Gastroesophageal sphincter (tissue), 3 donors: ENCODE results near the gene PER2.

Experiments used
- POLR2AphosphoS5 ChIP-seq: sonication (generic); formaldehyde crosslinking; IDR thresholded peaks from one replicate; pipeline ENCODE4 v1.6.1; 2017; ENCODE audit warnings: antibody characterized with exemption
- TF ChIP-seq, protein P1 (sequence below), 4 experiments: fragments of 200-600 bp in 2 of 4; fragments of 450-650 bp in 2 of 4; sonication (generic) in 1 of 4; IDR thresholded peaks; one replicate each; pipeline ENCODE4 v1.5.1; 2017 to 2019; ENCODE audit warnings: antibody characterized with exemption in 4 of 4, mild to moderate bottlenecking in 2 of 4, moderate library complexity in 2 of 4

DNA sequence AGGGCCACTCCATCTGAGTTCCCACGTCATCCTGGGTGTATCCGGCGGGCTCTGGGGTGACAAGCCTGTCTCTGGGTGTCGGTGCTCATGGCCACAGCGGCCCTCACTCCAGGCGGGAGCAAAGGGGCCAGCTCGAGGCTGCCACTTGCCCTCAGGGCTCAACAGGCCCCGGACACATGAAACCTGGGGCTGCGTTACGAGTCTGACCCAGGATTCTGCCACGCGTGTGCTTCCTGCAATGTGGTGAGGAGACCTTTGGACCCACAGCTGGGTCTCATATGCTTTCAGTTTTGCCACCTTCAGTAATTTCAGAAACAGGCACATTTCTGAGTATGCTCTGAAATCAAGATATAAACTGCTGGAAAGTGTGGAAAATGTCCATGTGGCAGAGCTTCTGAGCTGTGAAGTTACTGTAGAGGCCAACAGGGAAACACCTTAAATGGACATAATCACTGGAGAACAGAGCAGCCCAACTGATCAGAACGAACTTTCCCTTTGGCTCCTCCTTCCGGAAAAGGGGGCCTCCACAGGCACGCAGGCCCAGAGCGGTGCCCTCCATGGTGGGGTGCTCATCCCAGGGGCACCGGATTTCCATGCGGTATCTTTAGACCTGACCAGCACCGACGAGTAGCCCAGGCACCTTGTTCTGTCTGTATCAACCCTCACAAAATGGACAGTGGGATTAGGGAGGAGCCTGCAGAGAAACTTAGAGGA is 14.1 kb downstream of the PER2 start:
- TF ChIP-seq, protein P1, sequence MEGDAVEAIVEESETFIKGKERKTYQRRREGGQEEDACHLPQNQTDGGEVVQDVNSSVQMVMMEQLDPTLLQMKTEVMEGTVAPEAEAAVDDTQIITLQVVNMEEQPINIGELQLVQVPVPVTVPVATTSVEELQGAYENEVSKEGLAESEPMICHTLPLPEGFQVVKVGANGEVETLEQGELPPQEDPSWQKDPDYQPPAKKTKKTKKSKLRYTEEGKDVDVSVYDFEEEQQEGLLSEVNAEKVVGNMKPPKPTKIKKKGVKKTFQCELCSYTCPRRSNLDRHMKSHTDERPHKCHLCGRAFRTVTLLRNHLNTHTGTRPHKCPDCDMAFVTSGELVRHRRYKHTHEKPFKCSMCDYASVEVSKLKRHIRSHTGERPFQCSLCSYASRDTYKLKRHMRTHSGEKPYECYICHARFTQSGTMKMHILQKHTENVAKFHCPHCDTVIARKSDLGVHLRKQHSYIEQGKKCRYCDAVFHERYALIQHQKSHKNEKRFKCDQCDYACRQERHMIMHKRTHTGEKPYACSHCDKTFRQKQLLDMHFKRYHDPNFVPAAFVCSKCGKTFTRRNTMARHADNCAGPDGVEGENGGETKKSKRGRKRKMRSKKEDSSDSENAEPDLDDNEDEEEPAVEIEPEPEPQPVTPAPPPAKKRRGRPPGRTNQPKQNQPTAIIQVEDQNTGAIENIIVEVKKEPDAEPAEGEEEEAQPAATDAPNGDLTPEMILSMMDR (IDR thresholded peaks at IDR 0.05): no peak
- TF ChIP-seq POLR2AphosphoS5: no peak
